Activated T-cell treated with anti-CD3 and anti-CD28 coated beads, Interleukin-2, amount 50 U/mL, for 24 hours (primary cell): Measurements from ENCODE around the gene SOX12.

Experiments
- DNase-seq: peaks from one replicate; pipeline ENCODE4 v3.0.0-alpha.2; 2020
- H3K27ac Mint-ChIP-seq: 2 replicates; pipeline ENCODE4 v1.8.0; 2020; ENCODE audit warnings: mild to moderate bottlenecking, mixed read lengths
- H3K27me3 Mint-ChIP-seq: 2 replicates; pipeline ENCODE4 v1.8.0; 2020; ENCODE audit warnings: mixed read lengths
- H3K36me3 Mint-ChIP-seq: 2 replicates; pipeline ENCODE4 v1.8.0; 2020; ENCODE audit warnings: low read depth, mixed read lengths
- H3K4me1 Mint-ChIP-seq: 2 replicates; pipeline ENCODE4 v1.8.0; 2020; ENCODE audit warnings: low read depth, mixed read lengths
- H3K4me3 Mint-ChIP-seq: 2 replicates; pipeline ENCODE4 v1.8.0; 2020; ENCODE audit warnings: mild to moderate bottlenecking, moderate library complexity, mixed read lengths
- H3K9me3 Mint-ChIP-seq: 2 replicates; pipeline ENCODE4 v1.8.0; 2020; ENCODE audit warnings: mixed read lengths

SOX12 gene

DNA sequence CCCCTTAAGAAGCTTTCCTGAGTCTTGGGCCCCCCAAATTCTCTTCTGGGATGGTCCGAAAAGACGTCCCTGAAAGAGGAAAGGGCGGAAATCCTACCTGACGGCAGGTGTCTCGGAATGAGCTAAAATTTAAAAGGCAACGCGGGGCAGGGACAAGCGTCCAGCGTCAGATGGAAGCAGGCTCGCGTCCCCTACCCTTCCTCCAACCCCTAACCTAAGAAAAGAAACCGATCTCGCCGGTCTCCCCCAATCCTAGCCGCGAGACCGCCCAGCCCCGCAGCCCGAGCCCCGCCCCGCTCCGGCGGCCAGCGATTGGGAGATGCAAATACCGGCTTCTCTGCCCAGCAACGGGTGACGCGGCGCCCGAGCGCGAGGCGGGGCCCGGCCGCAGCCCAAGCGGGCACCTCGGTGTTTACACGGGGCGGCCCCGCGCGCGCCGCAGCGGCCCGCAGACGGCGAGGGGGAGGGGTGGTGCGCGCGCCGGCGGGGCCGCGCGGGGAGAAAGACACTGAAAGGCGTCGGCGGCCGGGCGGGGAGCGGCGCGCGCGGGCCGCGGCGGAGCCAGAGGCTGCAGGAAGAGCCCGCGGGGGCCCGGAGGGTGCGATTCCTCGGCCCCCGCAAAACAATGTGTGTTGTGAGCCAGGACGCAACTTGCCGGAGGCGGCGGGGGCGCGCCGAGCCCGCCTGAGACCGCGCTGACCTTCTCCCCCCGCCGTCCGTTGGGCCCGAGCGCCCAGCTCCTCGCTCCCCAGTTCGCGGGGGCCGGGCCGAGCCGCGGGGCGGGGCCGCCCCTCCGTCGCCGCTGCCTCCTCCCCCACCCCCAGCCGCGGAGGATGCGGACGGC lies at the start of gene SOX12:
Gene SOX12 (plus strand): TSS at position 508 of the 844 bp plus-strand sequence. CDS start 373 bp downstream, outside the sequence.
- H3K27me3 Mint-ChIP-seq, result no peaks in the 10 kb centered on the region
- no peaks in the 10 kb centered on the region for H3K9me3 Mint-ChIP-seq
- peak within 1 kb of the TSS; percentile 86 for H3K4me3 Mint-ChIP-seq
- peak; percentile 98 for DNase-seq
- peak within 1 kb of the TSS; percentile 93 for H3K27ac Mint-ChIP-seq
- H3K36me3 Mint-ChIP-seq, result no peaks in the 10 kb centered on the region
- H3K4me1 Mint-ChIP-seq, result peaks cover 42% of the 10 kb centered on the region

DNA sequence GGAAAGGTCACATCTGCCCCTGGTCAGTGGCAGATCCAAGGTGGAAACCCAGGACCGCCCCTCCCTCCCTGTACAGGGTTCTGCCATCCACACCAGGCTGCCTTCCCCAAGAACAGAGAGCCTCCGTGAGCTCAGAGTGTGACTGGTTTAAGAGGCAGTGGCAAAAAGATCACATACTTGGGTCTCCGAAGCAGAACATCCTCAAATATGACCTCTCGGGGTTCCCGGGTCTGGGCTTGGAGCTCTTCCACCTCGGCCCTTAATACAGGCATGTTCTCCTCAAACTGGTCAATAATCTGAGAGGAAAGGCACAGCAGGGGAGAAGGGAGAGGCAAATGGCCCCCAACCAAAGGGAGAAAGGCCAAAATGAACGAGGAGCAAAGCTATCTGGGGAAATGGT lies 49.6 kb upstream of the SOX12 start:
- DNase-seq, result no peak
- H3K36me3 Mint-ChIP-seq, result peaks cover 23% of the 10 kb centered on the region

DNA sequence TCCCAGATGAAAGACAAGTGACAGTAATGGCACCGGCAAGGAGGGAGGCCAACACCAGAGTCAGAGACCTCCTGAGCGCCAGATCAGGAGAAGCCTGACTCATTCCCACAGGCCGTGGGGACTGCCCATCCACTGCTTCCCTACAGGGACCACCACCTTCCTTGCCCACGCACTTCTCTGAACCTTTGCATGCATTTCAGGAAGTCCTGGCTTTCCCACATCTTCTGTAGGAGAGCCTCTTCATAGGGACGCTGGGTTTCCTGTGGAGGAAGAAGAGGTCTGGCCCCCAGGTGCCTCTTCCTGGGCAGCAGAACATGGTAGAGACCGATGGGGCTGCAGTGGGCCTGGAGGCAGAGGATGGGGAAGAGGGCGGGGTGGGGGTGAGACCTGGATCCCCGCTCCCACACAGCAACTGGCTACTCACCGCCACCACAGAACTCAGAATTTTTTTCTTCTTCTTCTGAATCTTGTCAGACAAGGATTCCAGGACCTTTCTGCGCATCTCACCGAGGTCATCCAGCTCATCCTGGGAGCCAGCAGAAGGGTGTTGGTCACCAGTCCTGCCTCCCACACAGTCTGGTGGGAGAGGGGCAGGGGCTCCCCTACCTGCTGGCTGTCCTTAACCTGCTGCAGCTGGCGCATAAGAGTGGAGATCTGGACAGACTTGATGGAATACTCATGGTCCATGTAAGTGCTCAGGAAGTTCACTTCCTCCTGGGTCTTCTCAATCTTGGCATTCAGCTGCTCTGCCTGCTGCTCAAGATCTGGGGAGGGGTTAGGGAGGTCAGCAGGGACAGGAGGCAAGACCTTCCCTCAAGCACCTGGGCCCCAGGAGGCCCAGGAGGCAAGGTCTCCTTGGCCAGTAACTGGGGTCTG lies 48.5 kb upstream of the SOX12 start:
- DNase-seq, result no peak
- H3K4me3 Mint-ChIP-seq, result no peak overlapping the region
- no peaks in the 10 kb centered on the region for H3K9me3 Mint-ChIP-seq
- H3K27ac Mint-ChIP-seq, result no peak overlapping the region
- H3K4me1 Mint-ChIP-seq, result no peaks in the 10 kb centered on the region
- H3K36me3 Mint-ChIP-seq, result peaks cover 23% of the 10 kb centered on the region
- no peaks in the 10 kb centered on the region for H3K27me3 Mint-ChIP-seq

More for the DNA sequence above, 49.6 kb upstream of the SOX12 start:
- no peaks in the 10 kb centered on the region for H3K4me1 Mint-ChIP-seq
- no peak overlapping the region for H3K27ac Mint-ChIP-seq
- H3K27me3 Mint-ChIP-seq, result no peaks in the 10 kb centered on the region
- no peak overlapping the region for H3K4me3 Mint-ChIP-seq
- H3K9me3 Mint-ChIP-seq, result no peaks in the 10 kb centered on the region

DNA sequence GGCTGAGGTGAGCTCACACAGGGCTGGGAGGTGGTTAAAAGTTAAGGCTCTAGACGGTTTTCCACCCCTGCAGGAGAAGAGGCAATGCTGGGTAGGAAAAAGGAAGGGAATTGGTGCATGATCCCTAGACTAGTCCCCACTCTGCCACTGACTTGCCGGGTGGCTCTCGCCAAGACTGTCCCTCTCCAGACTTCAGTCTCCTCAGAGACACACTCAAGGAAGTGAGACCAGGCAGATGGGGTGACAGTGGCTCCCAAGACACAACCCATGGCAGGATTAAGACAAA lies 47.9 kb upstream of the SOX12 start:
- H3K4me1 Mint-ChIP-seq, result no peaks in the 10 kb centered on the region
- no peak overlapping the region for H3K27ac Mint-ChIP-seq
- no peak overlapping the region for H3K4me3 Mint-ChIP-seq
- H3K27me3 Mint-ChIP-seq, result no peaks in the 10 kb centered on the region
- no peak for DNase-seq
- no peaks in the 10 kb centered on the region for H3K9me3 Mint-ChIP-seq
- peaks cover 23% of the 10 kb centered on the region for H3K36me3 Mint-ChIP-seq

DNA sequence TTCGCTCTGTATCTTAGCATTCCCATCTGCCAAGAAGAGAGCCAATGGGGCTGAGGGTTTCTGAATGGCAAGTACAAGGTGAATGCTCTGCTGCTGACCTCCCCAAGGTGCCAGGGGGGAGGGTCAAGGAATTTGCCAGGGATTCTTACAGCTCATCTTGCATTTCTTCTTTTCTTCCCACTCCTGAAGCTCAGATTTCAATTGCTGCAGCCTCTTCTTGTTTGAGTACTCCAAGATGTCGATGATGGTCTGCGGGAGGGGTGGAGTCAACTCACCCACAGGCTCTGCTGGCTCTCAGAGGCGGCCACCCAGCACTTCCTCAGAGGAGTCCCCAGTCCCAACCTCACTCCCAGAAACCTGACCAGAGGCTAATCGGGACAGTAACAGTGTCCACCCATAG lies 47.2 kb upstream of the SOX12 start:
- H3K36me3 Mint-ChIP-seq, result peaks cover 23% of the 10 kb centered on the region
- DNase-seq, result no peak
- no peak overlapping the region for H3K27ac Mint-ChIP-seq
- H3K4me3 Mint-ChIP-seq, result no peak overlapping the region
- H3K4me1 Mint-ChIP-seq, result no peaks in the 10 kb centered on the region
- no peaks in the 10 kb centered on the region for H3K27me3 Mint-ChIP-seq
- H3K9me3 Mint-ChIP-seq, result no peaks in the 10 kb centered on the region

DNA sequence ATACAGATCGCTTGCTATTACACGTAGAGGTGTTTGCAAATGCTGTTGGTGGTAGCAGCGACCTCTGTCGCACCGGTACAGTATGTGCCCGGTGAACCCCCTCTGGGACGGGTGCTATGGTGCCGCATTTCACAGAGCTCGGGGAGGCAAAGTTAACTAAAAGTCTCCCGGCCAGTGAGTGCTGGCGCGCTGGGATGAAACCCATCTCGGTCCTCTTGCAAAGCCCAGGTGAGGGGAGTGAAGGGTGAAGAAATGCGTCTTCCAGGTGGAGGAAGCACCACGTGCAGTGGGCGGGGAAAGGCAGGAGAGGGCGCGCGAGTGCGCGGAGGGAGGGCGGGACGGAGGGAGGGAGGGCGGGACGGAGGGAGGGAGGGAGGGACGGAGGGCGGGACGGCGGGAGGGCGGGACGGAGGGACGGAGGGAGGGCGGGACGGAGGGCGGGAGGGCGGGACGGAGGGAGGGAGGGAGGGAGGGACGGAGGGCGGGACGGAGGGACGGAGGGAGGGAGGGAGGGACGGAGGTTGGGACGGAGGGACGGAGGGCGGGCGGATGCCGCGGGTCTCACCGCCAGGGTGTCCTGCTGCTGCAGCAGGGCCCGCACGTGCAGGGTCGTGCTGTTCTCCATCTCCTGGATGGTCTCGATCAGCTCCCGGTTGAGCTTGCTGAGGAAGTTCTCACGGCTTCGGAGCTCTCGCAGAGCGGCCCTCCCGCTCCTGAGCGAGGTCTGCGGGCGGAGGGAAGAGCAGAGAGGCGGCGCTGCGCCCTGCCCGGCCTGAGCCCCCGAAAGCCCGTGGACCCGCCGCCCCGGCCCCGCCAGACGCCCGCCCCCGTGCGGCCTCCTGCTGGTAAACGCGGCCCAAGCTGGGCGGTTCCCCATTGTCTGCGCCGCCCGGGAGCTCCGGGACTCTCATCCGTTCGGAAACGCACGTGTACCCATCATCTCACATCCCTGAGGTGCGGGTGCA lies 46.5 kb upstream of the SOX12 start:
- H3K4me1 Mint-ChIP-seq, result no peaks in the 10 kb centered on the region
- no peak for DNase-seq
- H3K27ac Mint-ChIP-seq, result no peak overlapping the region
- H3K27me3 Mint-ChIP-seq, result no peaks in the 10 kb centered on the region
- H3K4me3 Mint-ChIP-seq, result no peak overlapping the region
- no peaks in the 10 kb centered on the region for H3K9me3 Mint-ChIP-seq
- H3K36me3 Mint-ChIP-seq, result peaks cover 23% of the 10 kb centered on the region

DNA sequence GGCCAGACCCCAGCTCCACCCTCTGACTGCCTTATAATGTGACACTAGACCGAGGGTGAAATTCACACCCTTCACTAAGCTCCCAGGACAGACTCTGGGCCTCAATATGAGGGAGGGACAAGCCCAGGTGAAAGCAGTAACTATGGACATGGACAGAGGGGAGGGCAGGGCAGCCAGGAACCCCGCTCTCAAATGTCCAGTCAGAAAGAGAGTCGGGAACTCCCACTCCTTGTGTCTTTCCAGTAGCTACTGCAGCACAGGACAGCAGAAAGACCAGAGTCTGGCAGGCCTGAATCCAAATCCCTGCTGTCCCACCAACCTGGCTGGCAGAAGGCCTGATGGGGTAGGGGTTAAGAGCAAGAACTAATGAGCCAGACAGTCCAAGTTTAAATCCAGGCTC lies 41.2 kb upstream of the SOX12 start:
- H3K27ac Mint-ChIP-seq, result no peak overlapping the region
- H3K27me3 Mint-ChIP-seq, result no peaks in the 10 kb centered on the region
- H3K4me3 Mint-ChIP-seq, result no peak overlapping the region
- no peaks in the 10 kb centered on the region for H3K9me3 Mint-ChIP-seq
- DNase-seq, result no peak
- H3K36me3 Mint-ChIP-seq, result no peaks in the 10 kb centered on the region
- peaks cover 6% of the 10 kb centered on the region for H3K4me1 Mint-ChIP-seq

DNA sequence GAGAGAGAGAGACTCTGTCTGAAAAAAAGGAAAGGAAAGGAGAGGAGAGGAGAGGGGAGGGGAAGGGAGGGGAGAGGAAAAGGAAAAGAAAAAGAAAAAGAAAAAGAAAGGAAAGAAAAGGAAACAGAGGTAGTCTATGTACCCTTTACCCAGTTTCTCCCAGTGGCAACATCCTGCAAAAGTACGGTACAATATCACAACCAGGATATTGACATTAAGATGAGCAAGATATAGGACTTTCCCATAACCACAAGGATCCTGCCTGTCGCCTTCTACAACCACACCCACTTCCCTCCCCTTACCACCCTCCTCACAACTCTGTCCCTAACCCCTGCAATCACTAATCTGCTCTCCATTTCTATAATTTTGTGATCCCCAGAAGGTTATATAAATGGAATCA lies 38.8 kb upstream of the SOX12 start:
- DNase-seq, result no peak
- Mint-ChIP-seq H3K4me1 (peaks cover 13% of the 10 kb centered on the region), H3K27ac (no peak overlapping the region), H3K9me3 (no peaks in the 10 kb centered on the region), H3K36me3 (peaks cover 4% of the 10 kb centered on the region), H3K4me3 (no peak overlapping the region), H3K27me3 (no peaks in the 10 kb centered on the region)

DNA sequence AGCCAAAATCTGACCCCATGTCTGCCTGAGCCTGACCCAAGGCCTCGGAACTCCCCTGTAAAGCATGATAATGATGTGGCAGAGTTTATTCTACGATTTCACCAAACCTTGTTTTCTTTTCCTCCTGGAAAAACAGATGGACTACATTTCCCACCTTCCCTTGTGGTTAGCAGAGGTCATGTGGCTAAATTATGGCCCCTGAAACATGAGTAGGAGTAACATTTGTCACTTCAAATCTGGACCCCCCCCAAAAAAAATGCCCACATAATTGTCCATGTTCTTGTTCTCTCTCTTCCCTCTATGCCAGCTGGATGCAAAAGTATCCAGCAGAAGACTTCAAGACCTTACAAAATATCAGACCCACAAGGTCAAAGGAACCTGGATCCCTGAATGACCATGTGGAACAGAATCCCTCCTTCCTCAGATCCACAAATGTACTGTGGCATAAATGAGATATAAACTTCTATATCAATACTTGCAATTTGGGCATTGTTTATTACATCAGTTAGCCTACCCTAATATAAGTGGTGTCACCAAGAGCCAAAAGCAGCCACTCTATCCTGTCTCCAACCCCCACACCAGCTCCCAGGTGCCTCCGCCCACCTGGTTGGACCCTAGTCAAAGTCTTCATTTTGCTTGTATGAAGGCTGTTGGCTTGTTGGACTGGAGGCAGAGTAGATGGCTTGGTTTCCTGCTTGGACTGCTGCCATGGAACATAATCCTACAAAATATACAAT lies 36.2 kb upstream of the SOX12 start:
- H3K36me3 Mint-ChIP-seq, result peaks cover 4% of the 10 kb centered on the region
- H3K4me3 Mint-ChIP-seq, result no peak overlapping the region
- peaks cover 13% of the 10 kb centered on the region for H3K4me1 Mint-ChIP-seq
- H3K27ac Mint-ChIP-seq, result no peak overlapping the region
- DNase-seq, result no peak
- no peaks in the 10 kb centered on the region for H3K9me3 Mint-ChIP-seq
- no peaks in the 10 kb centered on the region for H3K27me3 Mint-ChIP-seq

DNA sequence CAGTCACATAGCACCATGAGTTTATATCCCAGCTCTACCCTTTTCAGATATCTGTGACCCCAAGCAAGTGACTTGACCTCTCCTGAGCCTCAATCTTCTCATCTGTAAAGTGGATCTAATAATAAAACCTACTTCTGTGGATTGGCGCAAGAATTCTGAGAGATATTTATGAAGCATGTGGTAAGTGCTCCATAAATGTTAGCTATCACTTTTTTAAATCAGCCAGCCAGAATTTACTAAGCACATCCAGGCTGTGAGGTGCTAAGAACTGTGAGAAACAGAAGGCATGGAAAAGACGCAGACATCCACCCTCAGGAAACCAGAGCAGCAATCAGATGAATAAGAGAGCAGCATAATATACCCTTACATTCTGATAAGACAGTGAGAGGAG lies 35.7 kb upstream of the SOX12 start:
- peaks cover 4% of the 10 kb centered on the region for H3K36me3 Mint-ChIP-seq
- H3K9me3 Mint-ChIP-seq, result no peaks in the 10 kb centered on the region
- no peak overlapping the region for H3K27ac Mint-ChIP-seq
- peaks cover 13% of the 10 kb centered on the region for H3K4me1 Mint-ChIP-seq
- H3K4me3 Mint-ChIP-seq, result no peak overlapping the region
- H3K27me3 Mint-ChIP-seq, result no peaks in the 10 kb centered on the region
- no peak for DNase-seq

DNA sequence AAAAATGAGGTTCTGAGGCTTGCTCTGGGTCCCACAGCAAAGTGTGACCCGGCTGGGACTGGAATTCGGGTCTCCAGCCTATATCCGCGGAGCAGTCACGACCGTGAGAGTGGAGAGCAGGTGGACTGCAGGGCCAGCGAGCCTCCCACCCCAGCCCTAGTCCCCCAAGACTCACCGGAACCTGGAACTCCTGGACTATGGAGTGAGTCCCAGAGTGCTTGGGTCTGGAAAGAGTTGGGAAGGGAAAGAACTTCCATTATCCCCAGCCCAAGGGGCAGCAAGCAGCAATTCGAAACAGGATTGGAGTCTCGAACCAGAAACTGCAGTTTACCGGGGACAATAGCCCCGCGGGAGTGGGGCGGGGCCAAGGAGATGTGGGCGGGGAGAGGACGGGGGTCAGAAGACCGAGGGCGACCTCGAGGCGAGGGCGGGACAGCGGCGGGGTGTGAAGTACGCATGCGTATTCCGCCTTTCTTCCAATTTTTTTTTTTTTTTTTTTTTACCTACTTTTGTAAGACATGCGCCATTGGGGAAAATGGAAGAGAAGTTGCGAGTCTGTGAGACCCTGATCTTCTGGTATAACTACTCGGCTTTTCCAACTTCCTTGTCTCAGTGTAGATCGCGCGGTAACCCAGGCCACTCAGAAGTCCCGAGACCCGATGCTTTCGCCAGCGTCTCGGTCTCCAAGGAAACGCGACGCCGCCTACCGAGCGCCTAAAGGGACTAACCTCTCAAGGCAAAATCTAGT lies 35.1 kb upstream of the SOX12 start, which contains the start of gene C20orf96:
Gene C20orf96 (minus strand): TSS at position 667 of the 748 bp plus-strand sequence. CDS start 140 bp downstream, at position 527.
- Mint-ChIP-seq H3K9me3 (no peaks in the 10 kb centered on the region), H3K4me3 (no peak within 1 kb of the TSS), H3K36me3 (peaks cover 4% of the 10 kb centered on the region), H3K4me1 (peaks cover 13% of the 10 kb centered on the region), H3K27me3 (no peaks in the 10 kb centered on the region), H3K27ac (no peak within 1 kb of the TSS)
- DNase-seq, result peak; percentile 88

DNA sequence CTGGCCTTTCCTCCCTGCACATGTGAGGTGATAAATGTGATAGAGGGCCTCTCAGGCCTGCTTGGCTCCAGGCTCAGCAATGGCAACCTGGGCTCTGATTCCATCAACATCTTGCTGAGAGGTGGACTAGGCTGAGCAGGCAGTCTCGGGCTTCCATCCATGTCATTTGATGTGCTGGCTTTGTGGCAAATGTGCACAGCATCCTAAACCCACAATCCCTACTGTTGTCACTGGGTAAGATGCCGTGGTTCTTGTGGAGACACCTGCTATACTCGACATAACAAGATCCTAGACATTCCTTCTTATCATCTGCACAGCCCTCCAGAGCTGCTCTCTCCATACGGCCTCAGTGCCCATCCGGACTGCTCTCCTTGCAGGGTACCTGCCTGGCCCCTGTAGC lies 30.8 kb upstream of the SOX12 start:
- H3K9me3 Mint-ChIP-seq, result no peaks in the 10 kb centered on the region
- no peaks in the 10 kb centered on the region for H3K27me3 Mint-ChIP-seq
- H3K36me3 Mint-ChIP-seq, result peaks cover 27% of the 10 kb centered on the region
- H3K27ac Mint-ChIP-seq, result no peak overlapping the region
- DNase-seq, result no peak
- H3K4me3 Mint-ChIP-seq, result no peak overlapping the region
- peaks cover 22% of the 10 kb centered on the region for H3K4me1 Mint-ChIP-seq

DNA sequence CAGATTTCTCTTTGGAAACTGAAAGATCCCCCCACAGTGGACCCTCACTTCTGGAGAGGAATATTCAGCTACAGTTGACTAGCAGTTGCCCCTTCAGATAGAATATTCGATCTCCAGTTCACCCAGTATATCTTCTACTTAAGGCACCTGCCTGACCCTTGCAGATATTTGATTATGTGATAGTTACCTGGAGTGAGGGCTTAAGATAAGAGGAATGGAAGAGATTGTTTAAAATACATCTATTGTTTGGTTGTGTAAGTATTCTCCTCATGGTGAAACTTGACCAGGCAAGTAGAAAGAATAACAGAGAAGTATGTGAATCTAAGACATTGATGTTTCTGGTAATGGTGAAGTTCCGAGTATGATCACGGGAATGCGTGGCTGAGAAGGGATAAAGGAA lies 29.5 kb upstream of the SOX12 start:
- no peak overlapping the region for H3K27ac Mint-ChIP-seq
- H3K27me3 Mint-ChIP-seq, result no peaks in the 10 kb centered on the region
- peaks cover 29% of the 10 kb centered on the region for H3K4me1 Mint-ChIP-seq
- H3K9me3 Mint-ChIP-seq, result no peaks in the 10 kb centered on the region
- peaks cover 35% of the 10 kb centered on the region for H3K36me3 Mint-ChIP-seq
- no peak for DNase-seq
- peak overlapping the region; percentile 91 for H3K4me3 Mint-ChIP-seq
